H1 (cell line): ENCODE data around the gene LRRN1. TPM values are rescaled to one million over a fixed set of nuclear protein-coding genes. Genes with fewer than 3 reads are reported as not detected.
"Not testable (repeated sequence)": the region's sequence is repeated elsewhere in the genome, so short reads cannot be mapped to it uniquely, and the experiment has no call there.

Experiments
- CTCF ChIA-PET: fragments of 300-600 bp; sonication (Branson Sonifier 250); formaldehyde crosslinking; loops from one replicate; lab custom pipeline; 2021; ENCODE audit not compliant: partially characterized antibody; lab: Charles Lee
- POLR2A ChIA-PET: fragments of 300-600 bp; sonication (Branson Sonifier 250); formaldehyde crosslinking; loops from one replicate; lab custom pipeline; 2021; ENCODE audit warnings: inconsistent platforms; ENCODE audit not compliant: partially characterized antibody; lab: Charles Lee
- DNase-seq, 2 experiments: peaks; one replicate each; pipeline versions ENCODE4 v3.0.0 to v3.0.0-alpha.2; 2010 to 2022; ENCODE audit warnings: low spot score in 2 of 2, low read depth in 1 of 2, mixed read lengths in 1 of 2
- FAIRE-seq: peaks from 2 replicates; lab custom pipeline; 2011; peaks lifted over from hg19 to GRCh38; lab: Jason Lieb, UNC
- H2AFZ ChIP-seq: 2 replicates; pipeline ENCODE4 v1.8.1; 2012; ENCODE audit warnings: low read length, inconsistent platforms
- H2AK5ac ChIP-seq: 2 replicates; pipeline ENCODE4 v1.6.1; 2013; ENCODE audit warnings: low read depth, low read length
- H2BK120ac ChIP-seq: replicated peaks from 2 replicates; pipeline ENCODE3; 2013; ENCODE audit warnings: low read depth, low read length, inconsistent platforms
- H2BK12ac ChIP-seq: 2 replicates; pipeline ENCODE4 v1.6.1; 2013; ENCODE audit warnings: low read depth, low read length
- H2BK15ac ChIP-seq: 2 replicates; pipeline ENCODE4 v1.6.1; 2013; ENCODE audit warnings: low read length
- H2BK20ac ChIP-seq: 2 replicates; pipeline ENCODE4 v1.6.1; 2013; ENCODE audit warnings: low read length
- H2BK5ac ChIP-seq: 2 replicates; pipeline ENCODE4 v1.6.1; 2013; ENCODE audit warnings: low read depth, low read length
- H3K14ac ChIP-seq: 2 replicates; pipeline ENCODE4 v1.6.1; 2013; ENCODE audit warnings: inconsistent platforms; ENCODE audit not compliant: insufficient read length
- H3K18ac ChIP-seq: 2 replicates; pipeline ENCODE4 v1.6.1; 2013; ENCODE audit warnings: low read length; ENCODE audit errors: extremely low read depth
- H3K23ac ChIP-seq: 2 replicates; pipeline ENCODE4 v1.6.1; 2013; ENCODE audit warnings: inconsistent platforms; ENCODE audit not compliant: insufficient read length
- H3K23me2 ChIP-seq: 2 replicates; pipeline ENCODE4 v1.6.1; 2013; ENCODE audit warnings: low read depth, low read length
- H3K27ac ChIP-seq: 2 replicates; pipeline ENCODE4 v1.6.1; 2011; ENCODE audit warnings: low read depth, low read length, inconsistent platforms
- H3K27me3 ChIP-seq, 4 experiments: replicated peaks in 1 of 4; 1 replicate in 1 of 4; 2 replicates in 3 of 4; pipeline versions ENCODE4 v1.6.1 to v1.8.1; 2011 to 2013; ENCODE audit warnings: low read length in 3 of 4, mild to moderate bottlenecking in 3 of 4, inconsistent platforms in 2 of 4, mixed read lengths in 2 of 4, moderate library complexity in 1 of 4; ENCODE audit not compliant: control insufficient read depth in 3 of 4, insufficient read depth in 3 of 4; ENCODE audit errors: extremely low read depth in 1 of 4
- H3K36me3 ChIP-seq, 4 experiments: 2 replicates each; pipeline versions ENCODE4 v1.6.1 to v1.8.1; 2011 to 2013; ENCODE audit warnings: mild to moderate bottlenecking in 4 of 4, low read length in 3 of 4, moderate library complexity in 2 of 4, control low read depth in 1 of 4, inconsistent platforms in 1 of 4; ENCODE audit not compliant: insufficient read depth in 4 of 4, control insufficient read depth in 2 of 4
- H3K4ac ChIP-seq: replicated peaks from 2 replicates; pipeline ENCODE3; 2013; ENCODE audit warnings: low read length, low read depth, mixed read lengths, inconsistent platforms; ENCODE audit not compliant: insufficient read length
- H3K4me1 ChIP-seq, 4 experiments: replicated peaks in 1 of 4; 1 replicate in 1 of 4; 2 replicates in 3 of 4; pipeline versions ENCODE4 v1.6.1 to v1.8.1; 2011 to 2013; ENCODE audit warnings: low read length in 3 of 4, inconsistent platforms in 2 of 4, mixed read lengths in 1 of 4; ENCODE audit not compliant: insufficient read depth in 4 of 4, control insufficient read depth in 3 of 4
- H3K4me2 ChIP-seq, 2 experiments: 2 replicates each; pipeline versions ENCODE4 v1.6.1 to v1.8.1; 2011 to 2013; ENCODE audit warnings: low read depth in 2 of 2, low read length in 2 of 2, control low read depth in 1 of 2, inconsistent platforms in 1 of 2, mild to moderate bottlenecking in 1 of 2; ENCODE audit not compliant: insufficient read depth in 1 of 2
- H3K4me3 ChIP-seq, 4 experiments: fragments of 200-600, 300-600 bp in 1 of 4; sonication (generic), shearing (Covaris generic), sonication (Bioruptor Twin) in 1 of 4; 2 replicates each; pipeline versions ENCODE4 v1.5.1 to v1.8.1; 2011 to 2016; ENCODE audit warnings: low read length in 4 of 4, low read depth in 3 of 4, control low read depth in 2 of 4, inconsistent platforms in 2 of 4, mild to moderate bottlenecking in 2 of 4, mixed read lengths in 1 of 4, moderate library complexity in 1 of 4; ENCODE audit not compliant: insufficient read depth in 2 of 4; ENCODE audit errors: extremely low read depth in 1 of 4
- H3K56ac ChIP-seq: replicated peaks from 2 replicates; pipeline ENCODE3; 2013; ENCODE audit warnings: low read depth, mild to moderate bottlenecking, mixed read lengths, low read length, inconsistent platforms; ENCODE audit not compliant: insufficient read length
- H3K79me1 ChIP-seq: 2 replicates; pipeline ENCODE4 v1.6.1; 2013; ENCODE audit warnings: low read depth, low read length, control low read depth
- H3K79me2 ChIP-seq, 2 experiments: 2 replicates each; pipeline versions ENCODE4 v1.6.1 to v1.8.1; 2012 to 2013; ENCODE audit warnings: low read length in 2 of 2, mild to moderate bottlenecking in 2 of 2, inconsistent platforms in 1 of 2; ENCODE audit not compliant: insufficient read depth in 2 of 2, control insufficient read depth in 1 of 2
- H3K9ac ChIP-seq, 4 experiments: replicated peaks in 1 of 4; 1 replicate in 1 of 4; 2 replicates in 3 of 4; pipeline versions ENCODE4 v1.6.1 to v1.8.1; 2011 to 2013; ENCODE audit warnings: low read depth in 3 of 4, low read length in 3 of 4, control low read depth in 2 of 4, mild to moderate bottlenecking in 2 of 4, moderate library complexity in 2 of 4, inconsistent platforms in 1 of 4; ENCODE audit errors: extremely low read depth in 1 of 4
- H3K9me3 ChIP-seq, 2 experiments: 2 replicates each; pipeline versions ENCODE4 v1.6.1 to v1.8.1; 2012 to 2013; ENCODE audit warnings: mild to moderate bottlenecking in 2 of 2, moderate library complexity in 2 of 2, control low read depth in 1 of 2, inconsistent platforms in 1 of 2, low read depth in 1 of 2, low read length in 1 of 2, mixed read lengths in 1 of 2; ENCODE audit not compliant: insufficient read depth in 2 of 2
- H4K20me1 ChIP-seq, 2 experiments: replicated peaks in 1 of 2; 2 replicates each; pipeline versions ENCODE3 to v1.8.1; 2011 to 2013; ENCODE audit warnings: inconsistent platforms in 2 of 2, low read length in 2 of 2, mild to moderate bottlenecking in 1 of 2; ENCODE audit not compliant: insufficient read depth in 2 of 2, control insufficient read depth in 1 of 2
- H4K5ac ChIP-seq: 2 replicates; pipeline ENCODE4 v1.6.1; 2013; ENCODE audit warnings: low read length, low read depth, mixed read lengths, inconsistent platforms; ENCODE audit not compliant: insufficient read length
- H4K8ac ChIP-seq: 2 replicates; pipeline ENCODE4 v1.8.0; 2013; ENCODE audit warnings: mild to moderate bottlenecking, moderate library complexity, low read length, inconsistent platforms; ENCODE audit not compliant: insufficient read depth; ENCODE audit errors: extremely low read depth
- H4K91ac ChIP-seq: replicated peaks from 2 replicates; pipeline ENCODE3; 2013; ENCODE audit warnings: low read length, mixed read lengths, inconsistent platforms; ENCODE audit not compliant: insufficient read length
- WGBS, 2 experiments: shearing (Covaris generic) in 1 of 2; methylation state at CpG; one replicate each; pipeline versions ENCODE4 v1.1.6 to v1.1.7; 2013 to 2015; ENCODE audit warnings: low lambda C conversion rate in 2 of 2, mixed read lengths in 2 of 2, inconsistent platforms in 1 of 2, low coverage in 1 of 2, missing lambda C conversion rate in 1 of 2; ENCODE audit not compliant: insufficient replicate concordance in 2 of 2, insufficient coverage in 1 of 2, insufficient read length in 1 of 2; ENCODE audit errors: extremely low coverage in 1 of 2, missing lambda C conversion rate in 1 of 2; 5-methylcytosine and 5-hydroxymethylcytosine counted together
- polyA plus RNA-seq, 7 experiments: library from polyadenylated mRNA; depleted of rRNA in 3 of 7; stranded (reverse) in 5 of 7; unstranded in 2 of 7; fragments of >200 nt in 5 of 7; fragments of 200-250 nt in 2 of 7; gene quantifications; 1 replicate in 5 of 7; 2 replicates in 1 of 7; 4 replicates in 1 of 7; pipeline versions ENCODE4 v1.2.1 to v1.2.3, GENCODE V29; 2011 to 2013; ENCODE audit warnings: missing spikeins in 2 of 7, mixed read lengths in 2 of 7
- total RNA-seq: library from RNA; stranded (reverse); fragmentation: NEBNext Ultra II Directional; extraction: Animal tissue kit (Norgen Biotek cat#: 25700); gene quantifications from 2 replicates; pipeline ENCODE4 v1.2.1, GENCODE V29; 2021

LRRN1 gene
- total and polyA plus RNA-seq, 2 of the 8 experiments (the other 6 are each of a cell fraction or from before 2014, with no cell fraction given) = 159 to 199 TPM

GRCh38 chr3:3828417-3828816 is 29.2 kb downstream of the LRRN1 start:
- H3K27ac ChIP-seq, H3K4me1 ChIP-seq, H4K8ac ChIP-seq, H3K9ac ChIP-seq, H3K18ac ChIP-seq, H3K4me3 ChIP-seq, H3K23ac ChIP-seq, DNase-seq, H3K4me2 ChIP-seq, H2BK20ac ChIP-seq, CTCF ChIA-PET, H2BK15ac ChIP-seq, H3K27me3 ChIP-seq, H3K23me2 ChIP-seq, H4K91ac ChIP-seq, H3K79me1 ChIP-seq, H4K5ac ChIP-seq, H3K4ac ChIP-seq, H2BK120ac ChIP-seq, H3K56ac ChIP-seq, H2BK12ac ChIP-seq, H2BK5ac ChIP-seq, FAIRE-seq, H2AFZ ChIP-seq, H3K9me3 ChIP-seq, H3K14ac ChIP-seq, H2AK5ac ChIP-seq: not testable (repeated sequence)
- POLR2A ChIA-PET = interaction anchor here (1.4 to 1.5 kb wide), 2 partner anchors 10 to 29 kb away, joined by 4 to 5 read pairs; partner anchors contain the start of gene LRRN1
- 93% methylated on average over 3 of the region's 3 CpGs; no CpG with 5 or more reads in 1 of the 2 experiments for WGBS, 2 experiments
- Histone ChIP-seq H4K20me1 (peaks cover 6 to 13% of the 10 kb centered on the region in 2 experiments), H3K36me3 (peaks cover 3 to 86% (median 56%) of the 10 kb centered on the region in 4 experiments), H3K79me2 (peaks cover 0 to 93% of the 10 kb centered on the region in 2 experiments; a peak in 3 of 4 replicates)
